GM12891 (cell line): ENCODE measurements around the gene PIAS1.
A peak's percentile ranks its signal among the peaks of the same experiment; 100 is the strongest.
"Not testable (repeated sequence)": the region's sequence is repeated elsewhere in the genome, so short reads cannot be mapped to it uniquely, and the experiment has no call there.

Source experiments
- DNase-seq: peaks from one replicate; pipeline ENCODE4 v3.0.0; 2011; ENCODE audit warnings: low spot score; ENCODE audit not compliant: insufficient read length
- FAIRE-seq: peaks from 2 replicates; lab custom pipeline; 2011; peaks lifted over from hg19 to GRCh38; lab: Jason Lieb, UNC
- PAX5 ChIP-seq: IDR thresholded peaks from 2 replicates; pipeline ENCODE4 v1.6.1; 2011; ENCODE audit warnings: low read length, moderate library complexity, mild to moderate bottlenecking; ENCODE audit not compliant: insufficient read depth, severe bottlenecking
- POLR2A ChIP-seq: IDR thresholded peaks from 2 replicates; pipeline ENCODE4 v1.6.1; 2011; ENCODE audit warnings: low read depth, low read length, control low read depth
- POLR2AphosphoS5 ChIP-seq: IDR thresholded peaks from 2 replicates; pipeline ENCODE4 v1.6.1; 2011; ENCODE audit warnings: low read depth, low read length, control low read depth
- POU2F2 ChIP-seq: IDR thresholded peaks from 2 replicates; pipeline ENCODE4 v1.6.1; 2011; ENCODE audit warnings: low read depth, mild to moderate bottlenecking, control low read depth, low read length, moderate library complexity
- SPI1 ChIP-seq: IDR thresholded peaks from 2 replicates; pipeline ENCODE4 v1.6.1; 2011; ENCODE audit warnings: low read depth, low read length, control low read depth
- TAF1 ChIP-seq: IDR thresholded peaks from 2 replicates; pipeline ENCODE4 v1.6.1; 2011; ENCODE audit warnings: low read depth, low read length, control low read depth

Gene PIAS1

GRCh38 chr15:68223171-68223570 lies 169.1 kb downstream of the PIAS1 start:
- FAIRE-seq (peak; percentile 50), DNase-seq (no peak)
- TF ChIP-seq TAF1: no peak

- TF ChIP-seq POLR2A (no peak), PAX5 (no peak), SPI1 (no peak), TAF1 (no peak), POU2F2 (no peak), POLR2AphosphoS5 (no peak)
- DNase-seq: no peak
- no peak for FAIRE-seq
Measured at GRCh38 chr15:68224108-68224507, 170.0 kb downstream of the PIAS1 start.

GRCh38 chr15:68224546-68225250 lies 170.6 kb downstream of the PIAS1 start:
- DNase-seq (no peak), FAIRE-seq (peak; percentile 50)
- TF ChIP-seq POU2F2 (no peak), SPI1 (0 out of 2 replicates have a peak, but pooled peaks have one; percentile 8)

- not testable (repeated sequence) for FAIRE-seq, DNase-seq
Measured at GRCh38 chr15:68225442-68225841, 171.3 kb downstream of the PIAS1 start.

GRCh38 chr15:68227643-68228142 lies 173.6 kb downstream of the PIAS1 start:
- no peak for FAIRE-seq
- no peak for TF ChIP-seq POU2F2
- TF ChIP-seq POLR2AphosphoS5: no peak
- TF ChIP-seq PAX5: no peak
- TF ChIP-seq SPI1: no peak
- no peak for TF ChIP-seq POLR2A
- no peak for TF ChIP-seq TAF1
- DNase-seq: no peak

GRCh38 chr15:68228143-68228970 lies 174.2 kb downstream of the PIAS1 start:
- no peak for FAIRE-seq
- peak; percentile 15; the same call in 1 of the 2 replicates for TF ChIP-seq POU2F2
- TF ChIP-seq TAF1: no peak
- TF ChIP-seq SPI1: peak; percentile 37; the same call in 1 of the 2 replicates
- no peak for TF ChIP-seq POLR2AphosphoS5
- no peak for TF ChIP-seq PAX5
- no peak for TF ChIP-seq POLR2A
- no peak for DNase-seq

GRCh38 chr15:68228971-68229385 lies 174.9 kb downstream of the PIAS1 start:
- no peak for TF ChIP-seq TAF1
- no peak for TF ChIP-seq SPI1
- TF ChIP-seq POU2F2: peak; percentile 6
- no peak for TF ChIP-seq POLR2AphosphoS5
- TF ChIP-seq POLR2A: peak; percentile 21; the same call in 1 of the 2 replicates
- TF ChIP-seq PAX5: no peak
- no peak for FAIRE-seq
- no peak for DNase-seq

GRCh38 chr15:68229386-68230156 lies 175.5 kb downstream of the PIAS1 start, which contains the start of gene CLN6:
Gene CLN6, minus strand, starts transcription at chr15:68229728. Its CDS starts 144 bp downstream, at chr15:68229584.
- peak; percentile 88 for FAIRE-seq
- TF ChIP-seq POLR2A: no peak; the same call in 1 of the 2 replicates
- no peak for TF ChIP-seq SPI1
- TF ChIP-seq POLR2AphosphoS5: no peak; the same call in 1 of the 2 replicates
- TF ChIP-seq TAF1: no peak; the same call in 1 of the 2 replicates
- peak; percentile 94 for TF ChIP-seq PAX5
- 0 out of 2 replicates have a peak, but pooled peaks have one; percentile 20 for TF ChIP-seq POU2F2
- DNase-seq: peak; percentile 89

- DNase-seq (no peak), FAIRE-seq (peak; percentile 9)
- TF ChIP-seq SPI1: no peak
- no peak for TF ChIP-seq PAX5
- no peak for TF ChIP-seq POU2F2
- TF ChIP-seq POLR2A: no peak
- TF ChIP-seq POLR2AphosphoS5: no peak
- TF ChIP-seq TAF1: no peak
Measured at GRCh38 chr15:68230157-68231100, 176.3 kb downstream of the PIAS1 start.
